ENCODE data around the gene ZBTB22.

ZBTB22 gene

GRCh38 chr6:33273924-33274902 is 43.3 kb downstream of the ZBTB22 start:
- H3K27ac ChIP-seq: peak overlapping the region; percentile 96
- peaks cover 72% of the 10 kb centered on the region for H3K4me1 ChIP-seq
- no peaks in the 10 kb centered on the region for H3K9me3 ChIP-seq
- no peak for TF ChIP-seq Cebpa-rat (IDR thresholded peaks at IDR 0.05)
- peak overlapping the region; percentile 99 for H3K4me2 ChIP-seq
- H3K9ac ChIP-seq: peak overlapping the region; percentile 98
- H3K4me3 ChIP-seq: peak overlapping the region; percentile 81
- peaks cover 64% of the 10 kb centered on the region for H3K36me3 ChIP-seq
- H4K20me1 ChIP-seq: peaks cover 61% of the 10 kb centered on the region
- no peaks in the 10 kb centered on the region for H3K27me3 ChIP-seq

GRCh38 chr6:33273129-33273923 is 44.2 kb downstream of the ZBTB22 start:
- Histone ChIP-seq H3K9me3 (no peaks in the 10 kb centered on the region), H3K9ac (peak overlapping the region; percentile 98), H3K27me3 (no peaks in the 10 kb centered on the region), H3K27ac (peak overlapping the region; percentile 96), H4K20me1 (peaks cover 52% of the 10 kb centered on the region), H3K4me3 (peak overlapping the region; percentile 81), H3K4me1 (peaks cover 63% of the 10 kb centered on the region), H3K36me3 (peaks cover 64% of the 10 kb centered on the region), H3K4me2 (peak overlapping the region; percentile 99)
- no peak for TF ChIP-seq Cebpa-rat (IDR thresholded peaks at IDR 0.05)

- peak overlapping the region; percentile 81 for H3K4me3 ChIP-seq
- peaks cover 70% of the 10 kb centered on the region for H3K36me3 ChIP-seq
- H3K4me2 ChIP-seq: peak overlapping the region; percentile 99
- peak overlapping the region; percentile 96 for H3K27ac ChIP-seq
- peaks cover 48% of the 10 kb centered on the region for H4K20me1 ChIP-seq
- TF ChIP-seq Cebpa-rat (IDR thresholded peaks at IDR 0.05): no peak
- no peaks in the 10 kb centered on the region for H3K27me3 ChIP-seq
- no peaks in the 10 kb centered on the region for H3K9me3 ChIP-seq
- H3K9ac ChIP-seq: peak overlapping the region; percentile 98
- peaks cover 55% of the 10 kb centered on the region for H3K4me1 ChIP-seq
Measured at GRCh38 chr6:33272275-33273128, 45.0 kb downstream of the ZBTB22 start.

- Histone ChIP-seq H3K36me3 (peaks cover 76% of the 10 kb centered on the region), H3K4me1 (peaks cover 54% of the 10 kb centered on the region), H3K9ac (peak within 1 kb of the TSS; percentile 98), H3K4me2 (peak within 1 kb of the TSS; percentile 99), H4K20me1 (peaks cover 46% of the 10 kb centered on the region), H3K9me3 (no peaks in the 10 kb centered on the region), H3K4me3 (peak within 1 kb of the TSS; percentile 81), H3K27me3 (no peaks in the 10 kb centered on the region), H3K27ac (peak within 1 kb of the TSS; percentile 96)
- no peak for TF ChIP-seq Cebpa-rat (IDR thresholded peaks at IDR 0.05)
Measured at GRCh38 chr6:33271468-33272274, 45.9 kb downstream of the ZBTB22 start, which contains the start of the genes RPS18 and VPS52. Gene RPS18, plus strand, starts transcription at chr6:33272075. Its CDS starts 45 bp downstream, at chr6:33272120. Gene VPS52, minus strand, starts transcription at chr6:33271876. Its CDS starts 201 bp downstream, at chr6:33271675.

- no peaks in the 10 kb centered on the region for H3K27me3 ChIP-seq
- peaks cover 40% of the 10 kb centered on the region for H4K20me1 ChIP-seq
- H3K36me3 ChIP-seq: peaks cover 76% of the 10 kb centered on the region
- H3K4me3 ChIP-seq: peak overlapping the region; percentile 81
- no peak for TF ChIP-seq Cebpa-rat (IDR thresholded peaks at IDR 0.05)
- peaks cover 49% of the 10 kb centered on the region for H3K4me1 ChIP-seq
- H3K9me3 ChIP-seq: no peaks in the 10 kb centered on the region
- H3K27ac ChIP-seq: peak overlapping the region; percentile 96
- H3K9ac ChIP-seq: peak overlapping the region; percentile 98
- peak overlapping the region; percentile 69 for H3K4me2 ChIP-seq
Measured at GRCh38 chr6:33271117-33271467, 46.5 kb downstream of the ZBTB22 start.
